ENCODE data around the gene POTEF.

DNA sequence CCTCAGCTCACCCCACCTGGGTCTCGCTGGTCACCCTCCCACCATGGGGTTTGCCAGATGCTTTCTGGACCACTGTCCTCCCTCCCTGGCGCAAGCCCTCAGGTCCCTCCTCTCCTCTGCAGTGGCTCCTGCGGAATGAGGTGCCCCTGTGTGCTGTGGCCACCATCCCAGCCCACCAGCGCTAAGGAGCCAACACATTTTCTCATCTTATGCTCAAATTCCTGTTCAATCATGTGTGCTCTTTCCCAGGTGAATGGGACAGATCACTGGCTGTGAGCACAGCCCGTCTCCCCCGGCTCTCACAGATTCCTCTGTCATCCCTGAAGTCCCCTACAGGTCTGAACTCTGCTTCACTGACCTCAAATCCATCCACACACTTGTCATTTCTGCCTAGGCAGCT, 31.1 kb upstream of the POTEF start:
- TF ChIP-seq, protein P1, sequence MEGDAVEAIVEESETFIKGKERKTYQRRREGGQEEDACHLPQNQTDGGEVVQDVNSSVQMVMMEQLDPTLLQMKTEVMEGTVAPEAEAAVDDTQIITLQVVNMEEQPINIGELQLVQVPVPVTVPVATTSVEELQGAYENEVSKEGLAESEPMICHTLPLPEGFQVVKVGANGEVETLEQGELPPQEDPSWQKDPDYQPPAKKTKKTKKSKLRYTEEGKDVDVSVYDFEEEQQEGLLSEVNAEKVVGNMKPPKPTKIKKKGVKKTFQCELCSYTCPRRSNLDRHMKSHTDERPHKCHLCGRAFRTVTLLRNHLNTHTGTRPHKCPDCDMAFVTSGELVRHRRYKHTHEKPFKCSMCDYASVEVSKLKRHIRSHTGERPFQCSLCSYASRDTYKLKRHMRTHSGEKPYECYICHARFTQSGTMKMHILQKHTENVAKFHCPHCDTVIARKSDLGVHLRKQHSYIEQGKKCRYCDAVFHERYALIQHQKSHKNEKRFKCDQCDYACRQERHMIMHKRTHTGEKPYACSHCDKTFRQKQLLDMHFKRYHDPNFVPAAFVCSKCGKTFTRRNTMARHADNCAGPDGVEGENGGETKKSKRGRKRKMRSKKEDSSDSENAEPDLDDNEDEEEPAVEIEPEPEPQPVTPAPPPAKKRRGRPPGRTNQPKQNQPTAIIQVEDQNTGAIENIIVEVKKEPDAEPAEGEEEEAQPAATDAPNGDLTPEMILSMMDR (IDR thresholded peaks at IDR 0.05): no peak
- TF ChIP-seq POLR2A (IDR thresholded peaks at IDR 0.05): no peak

Data from lower leg skin (tissue), 3 donors.